ENCODE data around the gene KLF16.
"Not testable (repeated sequence)": the region's sequence is repeated elsewhere in the genome, so short reads cannot be mapped to it uniquely, and the experiment has no call there.

Gene KLF16

DNA sequence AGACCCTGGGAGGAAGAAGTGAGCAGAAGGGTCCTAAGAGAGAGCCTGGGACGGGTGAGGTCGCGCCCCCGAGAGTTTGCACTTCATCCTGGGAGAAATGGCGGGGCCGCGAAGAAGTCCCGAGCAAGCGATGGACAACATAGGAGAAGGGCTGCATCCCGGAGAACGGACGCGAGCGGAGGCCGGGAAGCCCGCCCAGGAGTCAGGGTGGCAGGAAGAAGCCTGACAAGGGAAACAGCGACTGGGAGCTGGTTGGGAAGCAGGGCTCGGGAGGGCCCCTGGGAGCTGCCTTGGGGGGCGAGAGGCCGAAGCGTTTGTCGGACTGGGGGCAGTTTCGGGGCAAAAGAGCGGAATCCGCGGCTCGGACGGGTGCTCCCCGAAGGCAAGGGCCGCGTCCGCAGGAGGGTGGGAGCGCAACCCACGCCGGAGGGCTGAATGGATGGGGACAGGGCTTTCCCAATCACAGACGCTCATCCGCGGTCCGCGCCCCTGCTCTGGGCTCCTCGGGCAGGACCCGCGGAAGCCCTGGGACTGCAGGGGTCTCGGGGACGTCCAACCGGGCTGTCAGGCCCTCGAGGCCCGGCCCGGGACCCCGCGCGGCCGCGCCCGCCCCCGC lies 21.4 kb upstream of the KLF16 start:
- DNase-seq (ENCODE audit: low read depth in 2 of 2): no peak
- peak overlapping the region; percentile 92 to 99 for H3K4me3 ChIP-seq (replicated peaks in 1 of 2; ENCODE audit: low read depth in 2 of 2, low read length in 2 of 2)
- TF ChIP-seq, protein P1, sequence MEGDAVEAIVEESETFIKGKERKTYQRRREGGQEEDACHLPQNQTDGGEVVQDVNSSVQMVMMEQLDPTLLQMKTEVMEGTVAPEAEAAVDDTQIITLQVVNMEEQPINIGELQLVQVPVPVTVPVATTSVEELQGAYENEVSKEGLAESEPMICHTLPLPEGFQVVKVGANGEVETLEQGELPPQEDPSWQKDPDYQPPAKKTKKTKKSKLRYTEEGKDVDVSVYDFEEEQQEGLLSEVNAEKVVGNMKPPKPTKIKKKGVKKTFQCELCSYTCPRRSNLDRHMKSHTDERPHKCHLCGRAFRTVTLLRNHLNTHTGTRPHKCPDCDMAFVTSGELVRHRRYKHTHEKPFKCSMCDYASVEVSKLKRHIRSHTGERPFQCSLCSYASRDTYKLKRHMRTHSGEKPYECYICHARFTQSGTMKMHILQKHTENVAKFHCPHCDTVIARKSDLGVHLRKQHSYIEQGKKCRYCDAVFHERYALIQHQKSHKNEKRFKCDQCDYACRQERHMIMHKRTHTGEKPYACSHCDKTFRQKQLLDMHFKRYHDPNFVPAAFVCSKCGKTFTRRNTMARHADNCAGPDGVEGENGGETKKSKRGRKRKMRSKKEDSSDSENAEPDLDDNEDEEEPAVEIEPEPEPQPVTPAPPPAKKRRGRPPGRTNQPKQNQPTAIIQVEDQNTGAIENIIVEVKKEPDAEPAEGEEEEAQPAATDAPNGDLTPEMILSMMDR (IDR thresholded peaks at IDR 0.05; ENCODE audit: low read depth, low read length): no peak

DNA sequence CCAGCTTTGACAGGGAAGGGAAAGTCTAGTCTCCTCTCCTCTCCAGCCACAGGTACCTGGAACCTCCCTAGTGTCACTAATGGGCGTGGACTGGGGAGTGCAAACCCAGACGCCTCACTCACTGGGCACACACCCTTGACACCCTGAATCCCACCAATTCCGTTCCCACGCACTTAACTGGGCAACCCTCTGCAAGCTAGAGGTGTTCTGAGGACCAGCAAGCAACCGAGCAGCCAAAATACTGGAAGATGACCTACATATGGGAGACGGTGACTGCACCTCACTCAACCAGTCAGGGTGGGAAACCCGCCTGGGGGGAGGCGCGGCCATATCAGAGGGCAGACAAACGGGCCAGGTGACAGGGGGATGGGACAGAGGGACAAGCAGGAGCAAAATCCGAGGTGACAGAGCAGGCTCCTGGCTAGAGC lies 20.9 kb upstream of the KLF16 start:
- no peak for DNase-seq (ENCODE audit: low read depth in 2 of 2)
- TF ChIP-seq, protein P1 (IDR thresholded peaks at IDR 0.05; ENCODE audit: low read depth, low read length): no peak
- H3K4me3 ChIP-seq (replicated peaks in 1 of 2; ENCODE audit: low read depth in 2 of 2, low read length in 2 of 2): peak overlapping the region; percentile 92 to 99

DNA sequence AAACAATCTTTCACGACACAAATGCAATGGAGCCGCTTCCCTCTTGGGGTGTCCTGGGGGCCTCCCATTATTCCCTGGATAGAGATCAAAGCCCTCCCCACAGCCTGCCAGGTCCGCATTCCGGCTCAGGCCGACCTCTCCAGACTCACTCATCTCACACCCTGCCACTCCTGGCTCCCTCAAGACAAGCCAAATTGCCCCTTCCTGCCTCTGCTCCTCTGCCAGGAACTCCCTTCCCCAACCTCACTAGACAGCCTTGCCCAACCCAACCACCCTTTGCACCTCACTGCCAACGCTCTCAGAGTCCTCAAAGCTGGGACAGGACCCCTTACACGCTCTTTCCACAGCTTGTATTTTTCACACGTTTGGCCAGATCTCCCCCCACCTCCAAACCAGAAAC lies 20.4 kb upstream of the KLF16 start:
- DNase-seq (ENCODE audit: low read depth in 2 of 2): no peak
- TF ChIP-seq, protein P1 (IDR thresholded peaks at IDR 0.05; ENCODE audit: low read depth, low read length): no peak
- peak overlapping the region; percentile 92 to 99 for H3K4me3 ChIP-seq (replicated peaks in 1 of 2; ENCODE audit: low read depth in 2 of 2, low read length in 2 of 2)

GRCh38 chr19:1882786-1883692 lies 19.7 kb upstream of the KLF16 start:
- DNase-seq (ENCODE audit: low read depth in 2 of 2): no peak
- peak overlapping the region; percentile 92 to 99 for H3K4me3 ChIP-seq (replicated peaks in 1 of 2; ENCODE audit: low read depth in 2 of 2, low read length in 2 of 2)
- TF ChIP-seq, protein P1 (IDR thresholded peaks at IDR 0.05; ENCODE audit: low read depth, low read length): no peak

DNA sequence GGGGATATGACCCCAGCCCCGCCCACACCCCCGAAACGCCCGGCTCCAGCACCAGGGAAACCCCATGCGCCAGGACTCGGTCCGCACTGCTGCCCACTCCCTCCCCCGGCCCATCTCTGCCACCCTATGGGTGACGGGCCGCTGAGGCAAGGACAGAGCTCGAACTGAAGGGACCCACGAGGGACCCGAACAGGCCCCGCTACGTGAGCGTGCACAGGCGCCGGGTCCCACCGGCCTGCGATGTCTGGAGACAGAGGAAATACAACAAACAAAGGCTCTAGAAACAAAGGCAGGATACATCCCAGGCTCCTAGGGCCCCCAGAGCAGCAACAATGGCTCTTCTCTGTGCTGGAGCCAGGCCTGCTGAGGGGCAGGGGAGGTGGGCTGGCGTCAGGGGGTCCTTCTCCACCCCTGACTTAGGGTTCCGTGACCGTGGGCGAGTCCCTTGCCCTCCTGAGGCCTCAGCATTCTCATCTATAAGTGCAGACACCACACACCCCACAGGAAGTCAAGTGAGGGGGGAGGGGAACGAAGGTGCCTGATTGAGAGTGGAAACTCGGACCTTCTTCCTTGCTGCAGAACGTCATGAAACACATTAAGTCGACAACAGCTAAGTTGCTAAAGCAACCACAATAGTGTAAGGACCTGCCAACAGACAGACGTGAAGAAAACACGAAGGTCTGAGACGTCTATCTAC lies 18.9 kb upstream of the KLF16 start:
- H3K4me3 ChIP-seq (replicated peaks in 1 of 2; ENCODE audit: low read depth in 2 of 2, low read length in 2 of 2): no peak overlapping the region
- TF ChIP-seq, protein P1 (IDR thresholded peaks at IDR 0.05; ENCODE audit: low read depth, low read length): no peak
- DNase-seq (ENCODE audit: low read depth in 2 of 2): no peak

DNA sequence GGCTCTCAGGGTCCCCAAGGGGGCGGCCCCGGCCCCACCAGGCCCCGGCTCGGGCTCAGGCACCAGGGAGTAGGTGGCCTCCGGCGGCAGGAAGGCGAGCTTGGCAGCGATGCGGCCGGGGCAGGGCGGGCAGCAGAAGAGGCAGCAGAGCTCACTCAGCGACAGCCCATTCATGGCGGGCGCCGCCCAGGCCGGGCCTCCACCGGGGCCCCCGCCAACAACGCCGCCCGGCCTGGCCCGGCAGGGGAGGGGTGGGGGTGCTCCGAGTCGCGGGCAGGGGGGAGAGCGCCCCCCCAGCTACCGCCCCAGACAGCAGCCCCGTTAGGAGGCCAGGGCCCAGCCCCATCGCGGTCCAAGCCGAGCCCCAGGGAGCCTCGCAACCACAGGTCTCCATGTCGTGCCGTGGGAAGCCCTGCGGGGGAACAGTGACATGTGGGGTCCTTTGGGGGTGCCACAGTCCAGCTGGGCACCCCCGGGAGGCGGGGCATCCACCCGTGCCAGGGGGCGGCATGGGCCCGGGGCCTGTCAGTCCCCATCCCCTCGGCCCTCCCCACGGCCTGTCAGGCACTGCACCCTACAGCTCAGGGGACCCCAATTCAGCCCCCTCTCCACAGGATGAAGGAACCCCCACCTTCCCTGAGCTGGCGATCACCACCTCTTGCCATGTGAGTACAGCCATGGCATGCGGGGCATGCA lies 18.2 kb upstream of the KLF16 start:
- not testable (repeated sequence) for DNase-seq (ENCODE audit: low read depth in 2 of 2); H3K4me3 ChIP-seq (replicated peaks in 1 of 2; ENCODE audit: low read depth in 2 of 2, low read length in 2 of 2)

Measured in cardiac fibroblast (primary cell).